GM12878 (cell line): ENCODE results near the gene THNSL1. TPM values are rescaled to one million over a fixed set of nuclear protein-coding genes. Genes with fewer than 3 reads are reported as not detected.
"Not testable (repeated sequence)": the region's sequence is repeated elsewhere in the genome, so short reads cannot be mapped to it uniquely, and the experiment has no call there.

Source experiments
- ATAC-seq: fragments of 200-7000 bp; cut with Tn5 transposase; 3 replicates; pipeline ENCODE4 v1.9.1; 2020; ENCODE audit warnings: mild to moderate bottlenecking, moderate library complexity
- BruUV-seq: library from RNA; stranded (reverse); fragments of 400-500 nt; replicated peaks from 2 replicates; lab custom pipeline; 2021; lab: Mats Ljungman, UMichigan
- CTCF ChIA-PET: fragments of 300-600 bp; sonication (Branson Sonifier 250); formaldehyde crosslinking; extraction: SDS; loops from one replicate; lab custom pipeline; 2021; ENCODE audit warnings: inconsistent platforms; lab: Yijun Ruan, JAX
- POLR2A ChIA-PET: fragments of 350-600 bp; formaldehyde crosslinking; extraction: SDS; loops from one replicate; lab custom pipeline; 2021; ENCODE audit warnings: inconsistent platforms; lab: Charles Lee
- RAD21 ChIA-PET: fragments of 300-600 bp; sonication (Branson Sonifier 250); formaldehyde crosslinking; loops from one replicate; lab custom pipeline; 2023; ENCODE audit warnings: antibody characterized with exemption; ENCODE audit not compliant: unreplicated experiment; lab: Charles Lee
- SMC1A ChIA-PET: fragments of 300-600 bp; sonication (Branson Sonifier 250); formaldehyde crosslinking; loops from one replicate; lab custom pipeline; 2023; ENCODE audit not compliant: unreplicated experiment, uncharacterized antibody; lab: Charles Lee
- DNase-seq: peaks from one replicate; pipeline ENCODE4 v3.0.0-alpha.2; 2011; ENCODE audit warnings: low read depth, low spot score
- FAIRE-seq: peaks from 3 replicates; lab custom pipeline; 2011; peaks lifted over from hg19 to GRCh38; lab: Jason Lieb, UNC
- H2AFZ ChIP-seq: 2 replicates; pipeline ENCODE4 v1.6.0; 2011; ENCODE audit warnings: low read depth, low read length, control low read depth; ENCODE audit not compliant: control insufficient read depth
- H3K27ac ChIP-seq: 2 replicates; pipeline ENCODE4 v1.5.1; 2011; ENCODE audit warnings: control low read depth; ENCODE audit not compliant: control insufficient read depth, insufficient read depth
- H3K27me3 ChIP-seq, 2 experiments: replicated peaks in 1 of 2; 2 replicates each; pipeline versions ENCODE4 v1.6.0 to v1.6.1; 2011; ENCODE audit warnings: low read length in 1 of 2; ENCODE audit not compliant: control insufficient read depth in 2 of 2, insufficient read depth in 2 of 2
- H3K36me3 ChIP-seq, 2 experiments: 2 replicates each; pipeline ENCODE4 v1.5.1; 2011; ENCODE audit warnings: low read length in 1 of 2; ENCODE audit not compliant: control insufficient read depth in 2 of 2, insufficient read depth in 2 of 2
- H3K4me1 ChIP-seq: 2 replicates; pipeline ENCODE4 v1.6.1; 2011; ENCODE audit warnings: mild to moderate bottlenecking, low read length, moderate library complexity, mixed read lengths; ENCODE audit not compliant: control insufficient read depth, insufficient read depth
- H3K4me2 ChIP-seq: 2 replicates; pipeline ENCODE4 v1.6.0; 2011; ENCODE audit warnings: control low read depth; ENCODE audit not compliant: control insufficient read depth, insufficient read depth
- H3K4me3 ChIP-seq: fragments of 200-600 bp; sonication (generic); 2 replicates; pipeline ENCODE4 v1.5.1; 2016
- H3K79me2 ChIP-seq: 2 replicates; pipeline ENCODE4 v1.6.0; 2011; ENCODE audit warnings: low read length; ENCODE audit not compliant: control insufficient read depth, insufficient read depth
- H3K9ac ChIP-seq: 2 replicates; pipeline ENCODE4 v1.8.0; 2011; ENCODE audit warnings: low read length, control low read depth, mixed read lengths; ENCODE audit not compliant: control insufficient read depth, insufficient read depth
- H3K9me3 ChIP-seq: replicated peaks from 3 replicates; pipeline ENCODE4 v1.5.1; 2011; ENCODE audit warnings: mild to moderate bottlenecking, low read length; ENCODE audit not compliant: control insufficient read depth, insufficient read depth
- H4K20me1 ChIP-seq: 2 replicates; pipeline ENCODE4 v1.6.0; 2011; ENCODE audit not compliant: control insufficient read depth, insufficient read depth
- ATF2 ChIP-seq: IDR thresholded peaks from 2 replicates; pipeline ENCODE4 v1.6.1; 2012; ENCODE audit warnings: low read length, inconsistent platforms
- WGBS: methylation state at CpG from one replicate; pipeline ENCODE4 v1.1.6; 2016; ENCODE audit warnings: low lambda C conversion rate; ENCODE audit not compliant: insufficient replicate concordance, insufficient coverage; ENCODE audit errors: missing lambda C conversion rate; 5-methylcytosine and 5-hydroxymethylcytosine counted together
- in situ Hi-C: fragments of 300-500 bp; cut with MboI; formaldehyde crosslinking; loops from 9 replicates; pipeline ENCODE4 v1.14.3; 2018; ENCODE audit warnings: mixed read lengths
- intact Hi-C: fragments of 100-400 bp; cut with micrococcal nuclease; formaldehyde crosslinking; loops from one replicate; pipeline ENCODE4 v1.14.2; 2022; ENCODE audit not compliant: unreplicated experiment
- polyA plus RNA-seq, 11 experiments: library from polyadenylated mRNA; depleted of rRNA in 4 of 11; unstranded in 6 of 11; stranded (reverse) in 5 of 11; fragments of >200 nt; fragmentation: Nextera tagmentation in 4 of 11; fragmentation: Illumina TruSeq in 1 of 11; extraction: Ambion mirVana in 4 of 11; extraction: Trizol in 1 of 11; gene quantifications; 1 replicate in 1 of 11; 2 replicates in 10 of 11; pipeline versions ENCODE4 v1.2.1 to v1.2.3, GENCODE V29; 2011 to 2016; ENCODE audit warnings: inconsistent platforms in 2 of 11, missing spikeins in 2 of 11, low read depth in 1 of 11
- total RNA-seq, 4 experiments: library from RNA; depleted of rRNA in 3 of 4; stranded (reverse); fragments of >200 nt in 3 of 4; fragmentation: Illumina TruSeq in 1 of 4; extraction: Trizol in 1 of 4; gene quantifications; 2 replicates each; pipeline versions ENCODE4 v1.2.1 to v1.2.3, GENCODE V29; 2013 to 2021

The THNSL1 gene
- total and polyA plus RNA-seq, 10 of the 15 experiments (the other 5 are each of a cell fraction or from before 2014, with no cell fraction given): 4.2 to 17.5 (median 6.2) TPM

GRCh38 chr10:24998044-24998443 is 18.4 kb upstream of the THNSL1 start:
- Histone ChIP-seq H4K20me1 (no peaks in the 10 kb centered on the region), H3K79me2 (no peaks in the 10 kb centered on the region), H3K27me3 (no peaks in the 10 kb centered on the region), H3K4me1 (no peaks in the 10 kb centered on the region), H3K4me2 (no peak overlapping the region), H3K9ac (no peak overlapping the region), H3K4me3 (no peak overlapping the region), H3K27ac (no peak overlapping the region), H2AFZ (no peak overlapping the region), H3K36me3 (no peaks in the 10 kb centered on the region), H3K9me3 (no peaks in the 10 kb centered on the region)
- in situ Hi-C loops: no loop called here
- no peak for ATAC-seq
- WGBS: 57% methylated on average over 3 of the region's 3 CpGs
- ChIA-PET RAD21 (no interaction called here), POLR2A (no interaction called here), CTCF (interaction anchor here (0.6 to 2.3 kb wide), 3 partner anchors 9 to 381 kb away, joined by 3 to 10 read pairs (median 6); no protein-coding TSS in a partner anchor), SMC1A (interaction anchor here (0.7 to 1.7 kb wide), 4 partner anchors 21 to 355 kb away, joined by 3 to 4 read pairs (median 3); no protein-coding TSS in a partner anchor)
- no TSS peak for BruUV-seq
- no peak for FAIRE-seq
- DNase-seq: no peak
- no peak for TF ChIP-seq ATF2
- intact Hi-C loops: no loop called here

GRCh38 chr10:25011591-25011990 is 4.8 kb upstream of the THNSL1 start:
- H3K4me1 ChIP-seq, ATAC-seq, SMC1A ChIA-PET, H3K9ac ChIP-seq, H2AFZ ChIP-seq, RAD21 ChIA-PET, H3K79me2 ChIP-seq, H3K4me2 ChIP-seq, H3K27me3 ChIP-seq, H3K36me3 ChIP-seq, H3K27ac ChIP-seq, H4K20me1 ChIP-seq, in situ Hi-C loops, BruUV-seq, DNase-seq, H3K9me3 ChIP-seq, FAIRE-seq, POLR2A ChIA-PET, H3K4me3 ChIP-seq, CTCF ChIA-PET: not testable (repeated sequence)
- intact Hi-C loops: loop anchor here (10.0 kb wide), 2 partner anchors 63 to 287 kb away; partner anchors contain the start of gene ARHGAP21
- WGBS: 64% methylated on average over 2 of the region's 2 CpGs
